HL-60 (cell line): ENCODE measurements around the gene NR0B2.

Experiments used
- POLR2AphosphoS5 ChIP-seq: IDR thresholded peaks from 2 replicates; pipeline ENCODE4 v1.6.1; 2012; ENCODE audit warnings: low read depth
- TF ChIP-seq, protein P1 (sequence below): IDR thresholded peaks from one replicate; pipeline ENCODE4 v1.5.1; 2011; ENCODE audit warnings: low read length, control low read depth, inconsistent platforms; ENCODE audit not compliant: insufficient read depth

- TF ChIP-seq, protein P1, sequence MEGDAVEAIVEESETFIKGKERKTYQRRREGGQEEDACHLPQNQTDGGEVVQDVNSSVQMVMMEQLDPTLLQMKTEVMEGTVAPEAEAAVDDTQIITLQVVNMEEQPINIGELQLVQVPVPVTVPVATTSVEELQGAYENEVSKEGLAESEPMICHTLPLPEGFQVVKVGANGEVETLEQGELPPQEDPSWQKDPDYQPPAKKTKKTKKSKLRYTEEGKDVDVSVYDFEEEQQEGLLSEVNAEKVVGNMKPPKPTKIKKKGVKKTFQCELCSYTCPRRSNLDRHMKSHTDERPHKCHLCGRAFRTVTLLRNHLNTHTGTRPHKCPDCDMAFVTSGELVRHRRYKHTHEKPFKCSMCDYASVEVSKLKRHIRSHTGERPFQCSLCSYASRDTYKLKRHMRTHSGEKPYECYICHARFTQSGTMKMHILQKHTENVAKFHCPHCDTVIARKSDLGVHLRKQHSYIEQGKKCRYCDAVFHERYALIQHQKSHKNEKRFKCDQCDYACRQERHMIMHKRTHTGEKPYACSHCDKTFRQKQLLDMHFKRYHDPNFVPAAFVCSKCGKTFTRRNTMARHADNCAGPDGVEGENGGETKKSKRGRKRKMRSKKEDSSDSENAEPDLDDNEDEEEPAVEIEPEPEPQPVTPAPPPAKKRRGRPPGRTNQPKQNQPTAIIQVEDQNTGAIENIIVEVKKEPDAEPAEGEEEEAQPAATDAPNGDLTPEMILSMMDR, result no peak
- TF ChIP-seq POLR2AphosphoS5, result no peak
Measured at GRCh38 chr1:26946270-26946669, 32.5 kb upstream of the NR0B2 start.
